ENCODE results near the gene VSX1.
A peak's percentile ranks its signal among the peaks of the same experiment; 100 is the strongest.

The VSX1 gene

DNA sequence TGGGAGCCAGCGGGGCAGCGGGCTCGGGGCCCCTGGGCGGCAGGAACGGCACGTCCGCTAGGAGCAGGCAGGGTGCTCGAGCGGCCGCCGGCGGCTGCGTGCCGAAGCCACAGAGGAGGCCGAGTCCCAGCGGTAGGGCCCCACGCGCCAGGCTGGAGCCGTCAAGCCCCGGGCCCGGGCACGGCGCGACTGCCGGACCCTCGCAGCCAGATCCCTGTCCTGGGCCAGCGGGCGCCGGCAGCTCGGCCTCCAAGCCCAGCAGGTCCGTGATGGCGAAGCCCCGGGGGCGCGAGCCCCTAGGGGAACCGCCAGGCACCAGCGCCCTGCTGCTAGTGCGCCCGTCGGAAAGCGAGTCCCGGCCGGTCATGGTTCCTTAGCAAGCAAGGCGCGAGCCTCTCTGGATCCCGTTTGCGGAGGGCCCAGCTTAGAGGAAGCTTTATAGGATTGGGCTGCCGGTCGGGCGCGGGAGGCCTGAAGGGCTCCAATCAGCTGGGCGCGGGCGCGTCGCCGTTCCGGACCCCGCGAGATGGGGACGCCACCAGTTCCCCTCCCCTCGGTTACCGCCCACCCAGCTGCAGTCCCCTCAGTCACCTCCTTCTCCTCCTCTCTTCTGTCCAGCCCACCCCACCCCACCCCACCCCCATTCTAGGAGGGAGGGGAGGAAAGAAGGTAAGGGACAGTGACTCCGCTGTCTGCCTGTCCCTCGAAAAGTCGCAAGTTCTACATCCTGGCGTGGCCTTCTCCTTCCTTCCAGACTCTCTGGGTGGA is at the start of gene VSX1:
TSS of gene VSX1 (minus strand) at position 412 of the 768 bp plus-strand sequence. CDS start at position 367, 45 bp downstream.
- DNase-seq, result peak; percentile 19

DNA sequence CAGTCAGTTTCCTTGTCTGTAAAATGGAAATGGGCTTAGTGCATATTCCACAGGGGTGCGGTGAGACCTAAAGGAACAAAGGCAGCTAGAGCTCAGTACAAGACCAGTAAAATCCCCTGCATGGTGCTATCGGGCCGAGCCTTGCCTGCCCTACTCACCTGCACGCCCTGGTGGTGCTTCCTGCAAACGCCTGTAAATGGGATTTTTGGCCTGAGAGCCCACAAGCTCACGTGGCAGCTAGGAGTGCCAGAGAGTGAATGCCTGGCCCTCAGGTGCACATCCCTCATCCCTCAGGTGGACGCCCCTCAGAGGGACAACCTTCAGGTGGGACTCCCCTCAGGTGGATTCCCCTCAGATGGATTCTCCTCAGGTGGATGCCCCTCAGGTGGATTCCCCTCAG is 48.0 kb upstream of the VSX1 start:
- no peak for DNase-seq

DNA sequence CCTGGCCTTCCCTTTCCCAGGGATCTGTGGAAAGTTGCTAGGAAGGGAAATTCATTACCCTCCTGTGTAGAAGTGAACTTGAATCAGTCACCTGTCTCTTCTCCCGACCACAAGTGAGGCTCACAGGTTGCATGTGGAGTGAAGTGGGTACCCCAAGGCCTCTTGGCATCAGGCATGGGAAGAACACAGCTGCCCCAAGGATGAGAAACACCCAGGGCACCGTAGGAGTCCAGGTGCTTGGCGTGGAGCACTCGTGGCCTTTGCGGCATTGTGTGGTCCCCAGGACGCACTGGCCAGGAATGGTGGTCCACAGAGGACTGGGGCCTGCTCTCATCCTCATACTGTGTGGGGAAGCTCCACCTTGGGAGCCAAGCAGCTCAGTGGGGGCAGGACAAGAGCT is 47.5 kb upstream of the VSX1 start:
- no peak for DNase-seq

DNA sequence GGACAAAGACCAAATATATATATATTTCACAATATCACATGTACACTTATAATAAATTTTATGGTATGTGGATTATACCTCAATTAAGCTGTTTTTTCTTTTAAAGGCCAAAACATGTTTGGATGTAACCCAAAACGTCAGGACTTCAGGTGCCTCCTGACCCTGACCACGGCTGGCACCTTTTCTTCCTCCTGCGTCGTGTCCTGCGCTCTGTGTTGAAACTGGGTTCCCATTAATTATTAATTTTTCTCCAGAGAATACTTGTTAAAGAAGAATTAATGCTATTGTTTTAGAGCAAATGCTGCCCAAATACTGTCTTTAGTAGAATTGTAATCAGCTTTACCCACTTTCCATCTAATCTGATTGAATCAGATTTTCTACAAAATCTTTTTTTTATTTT is 46.7 kb upstream of the VSX1 start:
- DNase-seq, result no peak

DNA sequence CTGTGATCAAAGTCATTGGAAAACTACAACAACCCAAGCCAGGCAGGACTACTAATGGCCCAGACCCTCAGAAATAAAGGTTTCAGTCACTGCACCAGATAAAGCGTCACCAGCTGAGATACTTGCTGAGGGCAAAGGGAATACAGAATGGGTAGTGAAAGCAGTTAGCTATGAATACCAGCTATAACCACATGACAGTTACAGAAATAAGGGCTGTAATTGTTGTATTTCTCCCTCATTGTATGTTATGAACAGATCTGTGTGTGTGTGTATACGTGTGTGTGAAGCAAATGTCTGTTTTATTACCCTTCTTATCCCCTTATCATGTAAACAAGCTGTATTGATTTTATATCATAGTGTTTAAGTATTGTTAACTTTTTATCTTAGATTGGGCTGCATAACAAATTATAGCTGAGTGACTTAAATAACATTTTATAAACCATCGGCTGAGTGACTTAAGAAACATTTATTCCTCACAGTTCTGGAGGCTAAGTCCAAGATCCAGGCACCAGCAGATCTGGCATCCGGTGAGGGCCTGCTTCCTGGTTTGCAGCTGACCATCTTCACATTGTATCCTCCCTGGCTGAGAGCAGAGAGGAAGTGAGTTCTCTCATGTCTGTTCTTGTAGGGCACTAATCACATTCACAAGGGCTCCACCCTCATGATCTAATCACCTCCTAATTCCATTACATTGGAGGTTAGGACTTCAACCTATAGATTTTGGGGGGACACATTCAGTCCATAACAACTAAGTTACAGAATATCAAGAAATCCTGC is 46.0 kb upstream of the VSX1 start:
- no peak for DNase-seq

DNA sequence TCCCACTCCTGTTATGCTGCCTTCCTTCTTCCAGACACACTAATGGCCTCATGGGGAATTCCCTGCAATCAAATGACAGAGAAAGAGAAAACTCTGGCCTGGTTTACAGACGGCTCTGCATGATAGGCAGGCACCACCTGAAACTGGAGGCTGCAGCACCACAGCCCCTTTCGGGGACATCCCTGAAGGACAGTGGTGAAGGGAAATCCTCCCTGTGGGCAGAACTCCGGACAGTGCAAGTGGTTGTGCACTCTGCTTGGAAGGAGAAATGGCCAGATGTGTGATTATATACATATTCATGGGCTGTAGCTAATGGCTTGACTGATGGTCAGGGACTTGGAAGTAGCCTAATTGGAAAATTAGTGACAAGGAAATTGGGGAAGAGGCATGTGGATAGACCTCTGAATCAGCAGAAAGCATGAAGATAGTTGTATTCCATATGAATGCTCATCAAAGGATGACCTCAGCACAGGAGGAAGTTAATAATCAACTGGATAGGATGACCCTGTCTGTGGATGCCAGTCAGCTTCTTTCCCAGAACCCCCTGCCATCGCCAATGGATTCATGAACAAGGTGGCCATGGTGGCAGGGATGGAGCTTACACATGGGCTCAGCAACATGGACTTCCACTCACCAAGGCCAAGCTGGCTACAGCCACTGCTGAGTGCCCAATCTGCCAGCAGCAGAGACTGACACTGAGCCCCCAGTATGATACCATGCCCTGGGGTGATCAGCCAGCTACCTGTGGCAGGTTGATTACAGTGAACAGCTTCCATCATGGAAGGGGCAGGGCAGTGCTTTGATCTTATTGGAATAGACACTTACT is 44.5 kb upstream of the VSX1 start:
- DNase-seq, result no peak

DNA sequence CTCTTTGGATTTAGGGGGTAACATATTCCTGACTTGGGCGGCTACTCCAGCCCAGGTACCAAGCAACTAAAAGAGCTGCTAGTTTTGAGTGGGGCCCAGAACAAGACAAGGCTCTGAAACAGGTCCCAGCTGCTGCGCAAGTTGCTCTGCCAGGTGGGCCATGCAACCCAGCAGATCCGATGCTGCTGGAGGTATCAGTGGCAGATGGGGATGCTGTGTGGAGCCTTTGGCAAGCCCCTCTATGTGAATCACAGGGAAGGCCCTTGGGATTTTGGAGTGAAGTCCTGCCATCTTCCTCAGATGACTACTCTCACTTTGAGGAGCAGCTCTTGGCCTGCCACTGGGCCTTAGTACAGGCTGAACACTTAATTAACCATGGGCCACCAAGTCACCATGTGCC is 43.7 kb upstream of the VSX1 start:
- DNase-seq, result no peak

DNA sequence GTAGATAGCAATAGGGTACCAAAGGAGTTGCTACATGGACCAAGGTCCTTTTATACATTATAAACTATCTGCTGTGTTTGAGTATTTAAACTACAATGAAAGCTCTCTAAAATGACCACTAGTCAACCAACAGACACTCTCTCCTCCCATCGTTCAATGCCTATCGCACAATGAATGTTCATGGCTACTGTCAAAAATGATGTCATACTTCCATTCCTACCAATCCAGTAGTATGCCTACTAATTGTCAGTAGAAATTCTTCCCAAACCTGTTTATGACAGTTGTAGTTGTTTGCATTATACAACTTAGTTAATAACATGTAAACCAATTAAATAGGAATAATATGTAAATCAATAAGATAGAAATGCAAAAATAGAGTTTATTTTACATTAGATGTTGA is 39.0 kb upstream of the VSX1 start:
- no peak for DNase-seq

DNA sequence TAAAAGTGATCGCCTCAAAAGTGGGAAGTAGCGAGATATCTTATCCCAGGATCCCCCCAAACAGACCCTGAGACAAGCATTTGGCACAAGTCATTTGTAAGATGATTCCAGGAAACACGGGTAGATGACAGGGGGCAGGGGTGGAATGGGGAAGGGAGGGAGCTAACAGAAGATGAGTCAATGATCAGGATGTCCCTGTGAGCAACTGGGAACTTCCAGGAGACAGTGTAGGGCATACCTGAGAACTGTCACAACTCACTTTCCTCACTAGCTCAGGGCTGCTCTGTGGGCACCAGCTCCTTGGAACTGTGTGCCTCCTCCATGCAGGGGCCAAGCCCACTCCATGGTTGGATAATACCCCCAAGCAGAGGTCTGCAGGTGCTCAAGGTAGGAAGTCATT is 38.5 kb upstream of the VSX1 start:
- no peak for DNase-seq

DNA sequence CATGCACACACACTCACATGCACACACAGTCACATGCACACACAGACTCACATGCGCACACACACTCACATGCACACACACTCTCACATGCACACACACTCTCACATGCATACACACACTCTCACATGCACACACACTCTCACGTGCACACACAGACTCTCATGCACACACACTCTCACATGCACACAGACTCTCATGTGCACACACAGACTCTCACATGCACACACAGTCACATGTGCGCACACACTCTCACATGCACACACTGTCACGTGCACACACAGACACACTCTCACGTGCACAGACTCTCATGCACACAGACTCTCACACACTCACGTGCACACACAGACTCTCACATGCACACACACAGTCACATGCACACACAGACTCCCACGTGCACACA is 36.6 kb upstream of the VSX1 start:
- DNase-seq, result no peak

DNA sequence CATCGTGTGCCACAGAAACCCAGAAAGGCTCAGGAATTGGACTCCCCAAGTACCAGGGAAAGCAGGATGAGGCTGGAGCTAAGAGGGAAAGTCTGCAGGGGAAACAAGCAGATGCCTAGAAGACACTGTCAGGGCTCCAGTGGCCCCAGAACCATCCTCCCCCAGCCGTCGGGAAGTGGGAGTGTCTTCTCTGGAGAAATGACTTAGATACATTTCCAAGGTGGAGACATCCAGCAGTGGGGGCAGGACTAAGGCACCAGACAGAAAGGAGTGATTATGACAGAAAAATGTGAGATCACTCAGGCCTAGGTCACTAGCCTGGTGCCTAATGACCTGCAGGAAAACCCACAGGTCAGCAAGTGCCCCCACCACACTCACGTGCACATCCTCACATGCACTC is 36.0 kb upstream of the VSX1 start:
- DNase-seq, result no peak

DNA sequence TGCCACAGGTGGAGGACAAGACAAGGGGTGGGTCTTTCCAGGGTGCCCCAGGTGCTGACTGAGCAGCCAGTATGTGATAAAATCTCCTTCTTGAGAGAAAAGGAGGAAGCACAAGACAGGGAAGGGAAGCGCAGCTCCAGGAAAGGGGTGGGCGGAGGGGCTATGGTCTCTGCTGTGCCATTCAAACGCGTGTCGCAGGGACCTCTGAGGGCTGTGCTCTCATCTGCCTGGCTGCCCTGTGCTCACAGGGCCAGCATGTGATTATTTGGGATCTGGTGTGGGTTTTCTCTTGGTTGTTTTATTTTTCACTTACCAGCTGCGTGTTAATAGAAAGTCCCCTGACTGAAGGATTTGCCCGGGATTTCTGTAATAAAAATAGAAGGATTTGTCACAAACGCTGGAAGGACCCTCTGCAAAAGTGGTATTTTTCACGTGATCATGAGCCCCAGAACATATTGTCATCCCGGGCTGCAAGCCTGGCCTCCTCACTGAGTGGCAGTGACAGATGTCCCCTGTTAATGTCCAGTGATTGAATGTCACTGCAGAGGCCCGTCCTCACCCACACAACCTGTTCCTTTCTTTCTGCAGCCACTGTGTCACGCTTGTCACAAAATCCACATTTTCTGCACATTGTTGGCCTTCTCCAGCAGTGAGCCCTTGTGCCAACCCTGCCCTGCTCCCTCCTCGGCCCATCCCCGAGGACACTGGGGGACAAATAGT is 35.0 kb upstream of the VSX1 start:
- DNase-seq, result no peak

DNA sequence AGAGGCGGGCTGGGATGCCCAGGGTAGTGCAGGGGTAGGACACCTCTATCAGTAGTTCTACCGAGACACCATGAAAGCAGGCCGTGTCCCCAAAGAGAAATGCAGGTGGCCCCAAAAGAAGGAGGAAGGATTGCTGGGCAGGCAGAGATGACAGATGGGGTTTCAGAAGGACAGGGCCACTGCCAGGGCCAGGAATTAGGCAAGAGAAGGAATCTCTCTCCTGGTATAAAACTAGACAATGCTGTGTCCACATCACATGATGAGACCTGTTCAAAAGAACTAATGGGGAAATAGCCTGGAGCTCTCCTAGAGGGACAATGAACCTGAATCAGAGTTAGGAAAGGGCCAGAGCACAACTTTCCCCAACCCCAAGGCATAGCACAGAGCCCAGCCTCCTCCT is 21.6 kb upstream of the VSX1 start:
- DNase-seq, result no peak

DNA sequence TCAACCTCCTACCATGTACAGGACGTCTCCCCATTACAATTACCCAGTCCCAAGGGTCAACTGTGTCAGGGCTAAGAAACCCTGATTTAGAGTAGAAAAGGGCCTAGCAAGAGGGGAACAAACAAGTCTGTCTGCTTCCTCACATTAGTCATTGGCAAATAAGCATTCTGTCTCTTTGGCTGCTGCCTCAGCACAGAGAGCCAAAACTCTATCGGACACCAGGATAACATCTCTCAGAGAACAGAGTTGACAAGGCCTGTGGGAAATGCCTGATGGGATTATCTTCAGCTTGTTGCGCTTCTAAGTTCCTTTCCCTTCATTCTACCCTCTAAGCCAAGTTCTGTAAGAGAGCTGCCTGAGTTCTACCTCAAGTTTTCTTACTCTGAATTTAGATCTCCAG is 19.0 kb upstream of the VSX1 start:
- no peak for DNase-seq

DNA sequence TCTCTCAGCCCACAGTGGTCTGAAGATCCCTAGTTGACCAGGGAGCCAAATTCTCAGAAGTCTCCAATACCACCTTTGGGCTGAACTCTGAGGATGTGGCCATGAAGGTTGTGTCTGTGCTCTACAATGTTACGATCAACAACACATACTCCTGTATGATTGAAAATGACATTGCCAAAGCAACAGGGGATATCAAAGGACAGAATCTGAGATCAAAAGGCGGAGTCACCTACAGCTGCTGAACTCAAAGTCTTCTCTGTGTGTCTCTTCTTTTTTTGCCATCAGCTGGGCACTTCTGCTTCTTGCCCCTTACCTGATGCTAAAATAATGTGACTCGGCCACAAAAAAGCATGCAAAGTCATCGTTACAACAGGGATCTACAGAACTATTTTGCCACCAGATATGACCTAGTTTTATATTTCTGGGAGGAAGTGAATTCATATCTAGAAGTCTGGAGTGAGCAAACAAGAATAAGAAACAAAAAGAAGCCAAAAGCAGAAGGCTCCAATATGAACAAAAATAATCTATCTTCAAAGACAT is 17.7 kb upstream of the VSX1 start:
- no peak for DNase-seq

DNA sequence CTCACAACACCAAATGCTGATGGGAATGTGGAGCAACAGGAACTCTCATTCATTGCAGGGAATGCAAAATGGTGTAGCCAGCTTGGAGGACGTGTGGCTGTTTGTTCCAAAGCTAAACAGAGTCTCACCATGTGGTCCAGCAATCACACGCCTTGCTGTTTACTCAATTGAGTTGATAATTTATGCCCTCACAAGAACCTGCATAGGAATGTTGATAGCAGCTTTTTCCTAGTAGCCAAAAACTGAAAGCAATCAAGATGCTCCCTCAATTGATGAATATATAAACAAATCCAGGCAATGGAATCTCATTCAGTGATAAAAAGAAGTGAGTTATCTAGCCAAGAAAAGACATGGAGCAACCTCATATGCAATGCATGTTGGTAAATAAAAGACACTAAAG is 15.6 kb upstream of the VSX1 start:
- no peak for DNase-seq

DNA sequence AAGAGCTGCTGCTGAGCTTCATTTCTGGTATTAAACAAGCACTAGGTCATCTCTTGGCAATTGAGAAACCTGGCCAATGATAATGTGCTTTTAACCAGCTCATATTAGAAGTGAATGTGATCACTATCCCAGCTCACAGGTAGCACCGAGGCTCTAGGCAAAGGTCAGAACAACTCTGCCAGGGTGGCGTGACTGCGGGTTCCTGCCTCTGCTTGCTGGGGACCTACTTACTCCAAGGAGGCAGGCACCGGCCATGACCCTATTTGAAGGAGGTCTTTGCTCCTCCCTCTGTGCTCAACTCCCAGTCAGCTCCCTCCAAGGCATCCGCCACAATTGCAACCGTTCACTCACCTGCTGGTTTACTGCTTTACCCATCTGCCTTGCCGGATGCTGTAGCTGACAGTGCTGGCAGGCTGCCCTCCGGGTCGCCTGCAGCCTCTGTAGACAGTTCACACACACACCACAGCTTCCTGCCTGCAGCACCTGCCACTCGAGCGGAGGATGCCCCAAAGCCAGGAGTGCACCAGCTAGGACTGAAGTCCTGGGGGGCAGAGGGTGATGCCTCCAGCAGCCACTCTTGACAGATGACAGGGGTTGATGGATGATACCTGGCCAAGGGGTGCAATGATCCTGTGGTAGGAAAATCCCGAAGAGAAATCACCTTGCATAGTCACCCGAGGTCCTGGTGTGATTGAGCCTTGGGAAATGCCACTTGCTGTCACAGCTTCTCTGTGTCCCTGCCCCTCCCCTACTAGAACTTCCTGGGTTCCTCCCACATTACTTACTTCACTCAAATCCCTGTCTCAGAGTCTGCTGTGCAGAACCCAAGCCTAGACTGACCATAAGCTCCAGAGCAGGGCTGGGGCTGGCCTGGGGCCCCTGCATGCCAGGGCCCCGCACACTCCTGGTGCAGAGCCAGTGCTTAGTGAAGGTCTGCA is 8.8 kb upstream of the VSX1 start:
- DNase-seq, result peak; percentile 83

DNA sequence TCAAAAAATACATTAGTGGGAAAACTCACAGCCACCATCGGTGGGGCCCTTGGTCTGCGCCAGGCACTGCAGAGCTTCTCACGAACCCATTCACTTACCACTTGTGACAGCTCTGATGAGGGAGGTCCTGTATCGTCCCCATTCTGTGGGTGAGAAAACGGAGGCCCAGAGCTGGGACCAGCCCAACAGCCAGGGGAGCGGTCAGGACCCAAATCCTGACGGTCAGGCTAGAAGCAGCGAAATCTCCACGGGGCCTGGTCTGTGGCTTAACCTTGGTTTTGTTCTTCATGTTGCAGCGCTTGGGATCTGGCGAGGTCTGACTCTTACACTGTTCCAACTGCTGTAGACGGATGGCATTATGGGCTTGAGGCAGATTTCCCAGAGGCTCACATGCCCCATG is 7.7 kb upstream of the VSX1 start:
- DNase-seq, result no peak

DNA sequence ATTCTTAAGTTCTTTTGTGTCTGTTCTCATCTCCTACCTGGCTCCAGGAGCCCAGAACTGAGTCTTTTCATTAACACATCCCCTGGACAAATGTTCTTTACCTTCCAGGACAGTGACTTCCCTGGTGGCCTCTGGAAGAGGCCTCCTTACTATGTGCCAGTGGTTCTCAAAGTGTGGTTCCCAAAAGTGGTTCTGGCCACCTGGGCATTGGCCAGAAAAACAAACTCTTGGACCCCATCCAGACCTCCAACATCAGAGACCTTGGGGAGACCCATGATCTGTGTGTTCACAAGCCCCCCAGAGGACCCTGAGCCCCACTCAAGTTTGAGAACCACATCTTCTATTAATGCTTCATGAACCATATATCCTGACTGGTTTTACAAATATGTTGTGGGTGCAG is 7.2 kb upstream of the VSX1 start:
- no peak for DNase-seq

DNA sequence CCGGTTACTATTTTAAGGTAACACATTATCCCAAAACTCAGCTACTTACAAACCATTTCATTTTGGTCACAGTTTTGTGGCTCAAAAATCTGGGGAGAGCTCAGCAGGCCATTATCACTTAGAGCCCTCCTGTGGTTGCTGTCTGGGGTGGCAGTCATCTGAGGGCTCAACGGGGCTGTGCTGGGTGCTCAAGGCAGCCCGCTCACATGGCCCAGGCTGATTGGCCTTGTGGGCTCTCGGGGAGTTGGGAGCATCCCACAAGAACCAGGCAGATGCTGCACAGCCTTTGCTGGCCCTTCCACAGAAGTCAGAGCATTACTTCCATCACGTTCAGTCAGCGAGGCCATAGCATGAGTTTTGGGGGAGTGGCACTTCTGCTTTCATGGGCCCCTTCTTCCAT is 6.3 kb upstream of the VSX1 start:
- DNase-seq, result no peak

DNA sequence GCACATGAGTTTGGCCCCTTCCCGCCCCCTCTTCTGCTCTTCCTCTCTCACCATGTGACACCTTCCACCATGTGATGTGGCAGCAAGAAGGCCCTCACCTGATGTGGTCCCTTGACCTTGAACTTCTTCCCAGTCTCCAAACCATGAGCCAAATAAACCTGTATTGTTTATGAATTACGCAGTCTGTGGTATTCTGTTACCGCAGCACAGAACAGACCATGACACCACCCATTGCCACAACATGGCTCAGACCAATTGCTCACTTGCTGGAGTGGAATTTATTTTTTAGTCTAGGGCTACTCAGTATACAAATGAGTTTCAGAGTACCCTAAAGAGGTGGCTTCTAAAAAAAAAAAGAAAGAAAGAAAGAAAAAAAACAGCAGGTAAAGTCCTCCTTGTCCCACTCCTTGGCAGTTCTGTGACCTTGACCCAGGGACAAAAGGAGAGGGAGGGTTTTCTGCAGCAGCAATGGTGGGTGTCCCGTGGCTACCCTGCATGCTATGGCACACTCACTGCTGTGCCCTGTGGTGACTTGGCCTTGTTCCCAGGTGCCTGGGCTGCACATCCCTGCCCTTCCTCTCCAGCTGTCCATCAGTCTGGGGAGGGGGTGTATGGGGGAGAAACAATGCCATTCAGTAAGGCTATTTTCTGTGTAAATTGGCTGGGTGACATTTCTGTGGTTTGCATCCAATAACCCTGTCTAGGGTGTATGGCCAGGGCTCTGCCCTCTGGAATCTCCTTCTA is 5.4 kb upstream of the VSX1 start:
- peak; percentile 61 for DNase-seq
